Vagina (tissue), 2 donors: ENCODE results near the gene ZBTB49.

Experiments used
- CTCF ChIP-seq, 3 experiments: fragments of 450-650 bp in 2 of 3; fragments of 200-600 bp in 1 of 3; sonication (generic) in 1 of 3; IDR thresholded peaks; one replicate each; pipeline ENCODE4 v1.5.1; 2017 to 2019; ENCODE audit warnings: antibody characterized with exemption in 3 of 3, mild to moderate bottlenecking in 2 of 3, moderate library complexity in 2 of 3
- POLR2AphosphoS5 ChIP-seq, 2 donors: sonication (generic); formaldehyde crosslinking; IDR thresholded peaks; one replicate each; pipeline ENCODE4 v1.9.0; 2017; ENCODE audit warnings: antibody characterized with exemption in 2 of 2, mild to moderate bottlenecking in 2 of 2, low read depth in 1 of 2; ENCODE audit not compliant: insufficient read depth in 1 of 2

- TF ChIP-seq CTCF (IDR thresholded peaks at IDR 0.05) (no peak), POLR2AphosphoS5 (IDR thresholded peaks at IDR 0.05; ENCODE audit: insufficient read depth in 1 of 2, low read depth in 1 of 2) (no peak)
Measured at GRCh38 chr4:4328840-4329239, 38.8 kb downstream of the ZBTB49 start.
